Hematopoietic multipotent progenitor cell treated with erythropoietin and hydrocortisone succinate and interleukin-3 and kit ligand, for 8 days (in vitro differentiated cells): ENCODE results near the gene POLDIP3.
"Not testable (repeated sequence)": the region's sequence is repeated elsewhere in the genome, so short reads cannot be mapped to it uniquely, and the experiment has no call there.

ENCODE experiments used
- DNase-seq: peaks from one replicate; pipeline ENCODE4 v3.0.0-alpha.2; 2015

POLDIP3 gene

DNA sequence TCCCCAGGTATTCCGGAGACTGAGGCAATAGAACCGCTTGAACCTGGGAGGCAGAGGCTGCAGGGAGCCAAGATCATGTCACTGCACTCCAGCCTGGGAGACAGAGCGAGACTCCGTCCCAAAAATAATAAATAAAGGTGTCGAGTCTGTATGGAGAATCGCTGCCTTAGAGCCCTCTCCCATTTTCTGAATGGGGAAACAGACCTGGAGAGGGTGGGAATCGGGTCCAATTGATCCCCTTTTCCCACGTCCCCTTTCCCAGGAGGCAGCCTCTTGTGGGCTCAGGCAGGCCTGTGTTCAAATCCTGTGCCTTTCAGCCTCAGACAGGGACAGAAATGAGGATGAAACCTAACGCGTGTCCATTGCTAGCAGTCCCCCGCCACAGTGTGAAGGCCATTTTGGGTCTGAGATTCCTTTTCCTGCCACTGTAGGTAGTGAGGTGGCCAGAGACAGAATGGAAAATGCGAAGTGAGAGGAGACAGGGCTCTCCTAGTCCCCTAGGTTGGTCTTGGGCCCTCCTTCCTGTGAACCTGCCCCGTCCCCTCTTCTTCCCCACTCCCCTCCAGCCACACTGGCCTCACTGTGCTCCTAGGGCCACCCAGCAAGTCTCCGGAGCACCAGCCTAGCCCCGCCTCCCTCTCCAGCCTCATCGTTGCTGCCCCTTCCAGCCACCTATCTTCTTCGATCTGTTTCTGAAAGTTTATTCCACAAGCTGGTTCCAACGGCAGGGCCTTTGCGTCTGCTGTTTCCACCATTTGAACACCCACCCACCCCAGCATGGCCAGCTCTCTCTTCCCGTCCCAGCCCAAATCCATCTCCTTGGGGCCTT is 2.7 kb upstream of the POLDIP3 start:
- no peak for DNase-seq

DNA sequence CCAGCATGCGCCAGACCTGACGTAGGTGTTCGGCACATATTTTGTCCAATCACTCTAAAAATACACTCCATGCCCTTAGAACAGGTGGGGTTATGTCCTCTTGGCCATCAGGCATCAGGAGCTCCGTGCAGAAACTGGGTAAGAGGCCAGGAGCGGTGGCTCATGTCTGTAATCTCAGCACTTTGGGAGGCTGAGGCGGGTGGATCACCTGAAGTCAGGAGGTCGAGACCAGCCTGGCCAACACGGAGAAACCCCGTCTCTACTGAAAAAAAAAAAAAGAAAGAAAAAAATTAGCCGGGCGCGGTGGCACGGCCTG is 1.1 kb upstream of the POLDIP3 start:
- DNase-seq, result not testable (repeated sequence)

DNA sequence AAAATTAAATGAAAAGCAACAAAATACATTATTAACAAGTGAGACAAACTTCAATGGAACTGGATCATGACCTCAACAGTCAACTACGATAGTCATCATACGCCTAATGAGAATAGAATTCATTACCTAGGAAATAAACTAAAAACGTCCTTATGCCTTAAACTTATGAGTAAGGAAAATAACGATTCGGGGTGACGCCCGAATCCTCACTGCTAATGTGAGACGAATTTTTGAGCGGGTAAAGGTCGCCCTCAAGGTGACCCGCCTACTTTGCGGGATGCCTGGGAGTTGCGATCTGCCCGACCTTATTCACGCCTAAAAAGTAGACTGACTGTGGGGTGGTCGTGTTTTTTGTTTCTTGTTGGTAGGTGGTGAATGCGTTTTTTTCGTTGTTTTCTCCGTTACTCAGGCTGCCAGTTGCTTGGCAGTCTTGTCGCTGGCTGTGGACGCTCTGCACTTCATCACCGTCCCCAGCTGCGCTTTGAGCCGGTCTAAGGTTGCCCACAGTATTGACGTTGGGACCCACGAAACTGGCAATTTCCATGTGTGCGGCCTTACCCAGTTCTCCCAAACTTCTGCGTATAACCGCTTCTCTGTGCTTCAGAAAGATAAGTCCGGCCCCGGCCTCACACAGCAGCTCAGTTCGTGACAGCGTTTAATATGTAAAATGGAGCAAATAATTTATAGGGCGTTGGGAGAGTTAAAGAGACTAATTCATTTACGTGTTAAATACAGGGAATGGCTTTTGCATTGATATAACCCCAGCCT is 593 bp upstream of the POLDIP3 start:
- peak; percentile 98 for DNase-seq

DNA sequence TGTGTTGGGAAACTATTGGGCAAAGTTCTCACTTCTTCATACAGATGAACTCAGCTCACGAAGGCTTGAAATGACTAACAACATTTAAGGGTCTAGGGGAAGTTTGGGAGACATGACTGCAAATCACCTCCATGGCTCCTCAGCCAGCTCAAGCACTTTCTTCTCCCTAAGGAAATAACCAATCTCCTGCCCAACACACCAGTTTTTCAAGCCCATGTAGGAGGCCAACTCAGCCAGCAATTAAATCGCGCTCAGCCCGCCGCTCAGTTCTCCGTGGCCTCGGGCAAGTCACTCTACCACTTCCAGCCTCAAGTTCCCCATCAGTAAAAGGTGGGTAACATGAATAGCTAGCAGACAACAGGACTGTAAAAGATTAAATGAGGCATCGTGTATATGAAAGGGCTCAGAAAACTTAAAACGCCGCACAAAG is 796 bp downstream of the POLDIP3 start:
- no peak for DNase-seq

GRCh38 chr22:42612336-42612735 is 2.3 kb downstream of the POLDIP3 start:
- no peak for DNase-seq

DNA sequence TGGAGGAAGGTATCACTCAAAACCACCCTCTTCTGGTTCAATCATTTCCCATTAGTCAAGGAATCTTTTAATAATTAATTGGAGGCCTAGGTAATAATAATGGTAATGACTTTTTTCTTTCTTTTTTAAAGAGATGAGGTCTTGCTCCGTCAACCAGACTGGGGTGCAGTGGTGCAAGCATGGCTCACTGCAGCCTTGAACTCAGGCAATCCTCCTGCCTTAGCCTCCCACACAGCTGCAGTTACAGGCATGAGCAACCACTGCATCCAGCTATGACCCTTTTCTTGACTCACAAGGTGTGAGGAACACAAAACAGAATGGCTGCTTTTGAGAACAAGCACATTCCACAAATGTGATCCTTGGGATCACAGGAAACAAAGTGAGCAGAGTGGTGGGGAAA is 3.6 kb downstream of the POLDIP3 start:
- no peak for DNase-seq

DNA sequence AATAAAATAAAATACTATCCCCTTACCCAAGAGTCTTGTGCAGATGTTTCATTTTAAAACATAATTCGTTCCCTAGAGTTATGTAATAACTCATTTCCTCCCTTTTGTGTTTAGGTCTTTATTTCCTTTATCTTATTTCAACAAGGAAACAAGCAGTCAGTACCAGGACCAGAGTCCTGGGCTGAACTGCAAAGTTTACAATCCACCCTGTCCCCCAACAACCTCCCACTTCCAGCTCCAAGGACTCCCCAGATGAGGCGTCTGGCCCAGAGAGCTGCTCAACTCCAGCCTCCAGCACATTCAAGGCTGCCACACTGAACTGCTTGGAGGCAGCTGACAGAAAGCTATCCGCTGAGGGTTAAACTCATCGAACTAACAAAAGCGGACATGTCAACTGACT is 4.5 kb downstream of the POLDIP3 start:
- DNase-seq, result no peak

DNA sequence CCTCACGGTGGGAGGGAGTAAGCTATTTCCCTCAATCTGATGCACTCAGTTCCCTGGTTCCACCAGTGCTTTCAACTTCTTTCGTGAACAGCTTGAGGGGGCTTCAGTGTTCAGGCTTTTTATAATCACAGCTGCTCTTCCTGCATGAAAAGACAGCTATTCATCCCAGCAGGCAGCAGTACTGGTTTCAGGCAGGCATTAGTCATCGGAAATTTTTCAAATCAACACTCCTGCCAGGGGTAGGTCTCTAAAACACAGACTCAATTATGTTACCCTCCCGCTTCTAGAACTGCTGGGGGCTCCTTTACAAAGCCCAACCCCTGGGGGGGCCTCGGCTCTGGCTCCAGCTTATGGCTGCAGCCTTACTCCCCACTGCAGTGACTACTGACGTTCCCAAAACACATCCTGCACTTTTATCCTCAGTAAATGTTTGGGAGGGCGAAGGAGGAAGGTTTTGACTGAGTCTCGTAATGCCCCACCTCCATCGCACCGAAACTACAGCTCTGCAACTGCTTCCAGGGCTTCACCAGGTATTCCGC is 5.8 kb downstream of the POLDIP3 start:
- no peak for DNase-seq

DNA sequence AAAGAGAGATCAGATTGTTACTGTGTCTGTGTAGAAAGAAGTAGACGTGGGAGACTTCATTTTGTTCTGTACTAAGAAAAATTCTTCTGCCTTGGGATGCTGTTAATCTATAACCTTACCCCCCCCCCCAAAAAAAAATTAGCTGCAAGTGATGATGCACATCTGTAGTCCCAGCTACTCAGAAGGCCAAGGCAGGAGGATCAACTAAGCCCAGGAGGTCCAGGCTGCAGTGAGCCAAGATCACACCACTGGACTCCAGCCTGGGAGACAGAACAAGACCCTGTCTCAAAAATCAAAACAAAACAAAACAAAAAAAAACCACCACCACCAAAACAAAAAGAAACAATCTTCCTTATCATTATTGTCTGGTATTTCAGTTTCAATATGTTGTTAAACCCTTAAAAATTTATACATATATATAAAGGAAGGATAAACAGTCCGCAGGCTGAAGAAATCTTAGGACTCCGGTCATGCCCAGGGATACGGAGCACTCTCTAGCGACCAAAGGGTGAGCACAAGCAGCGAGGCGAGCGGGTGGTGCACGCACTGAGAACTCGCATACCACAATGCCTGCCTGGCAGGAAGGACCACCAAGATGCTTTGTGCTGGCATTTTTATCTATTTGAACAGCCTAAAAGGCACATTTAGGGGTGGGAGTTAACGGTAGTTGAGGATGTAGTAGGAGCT is 6.4 kb downstream of the POLDIP3 start:
- no peak for DNase-seq

- DNase-seq, result not testable (repeated sequence)
These were observed 7.0 kb downstream of the POLDIP3 start for GRCh38 chr22:42607641-42608040.

DNA sequence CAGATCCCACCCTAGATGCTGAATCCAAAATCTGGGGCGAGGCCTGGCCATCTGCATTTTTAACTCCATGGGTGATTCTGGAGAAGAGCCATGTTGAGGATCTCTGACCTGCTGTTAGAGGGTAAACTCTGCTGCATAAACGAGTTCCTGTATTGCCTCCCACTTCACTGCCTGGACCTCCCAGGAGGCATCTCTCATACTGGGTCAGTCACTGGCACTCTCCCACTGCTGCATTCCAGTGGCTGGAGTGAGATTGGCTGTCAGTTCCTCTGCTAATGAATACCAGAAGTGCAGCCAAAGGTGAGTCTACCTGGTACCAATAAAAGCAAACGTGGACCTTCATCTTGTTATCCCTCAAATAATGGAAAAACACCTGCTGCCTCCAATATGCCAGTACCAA is 10.3 kb downstream of the POLDIP3 start:
- DNase-seq, result no peak

DNA sequence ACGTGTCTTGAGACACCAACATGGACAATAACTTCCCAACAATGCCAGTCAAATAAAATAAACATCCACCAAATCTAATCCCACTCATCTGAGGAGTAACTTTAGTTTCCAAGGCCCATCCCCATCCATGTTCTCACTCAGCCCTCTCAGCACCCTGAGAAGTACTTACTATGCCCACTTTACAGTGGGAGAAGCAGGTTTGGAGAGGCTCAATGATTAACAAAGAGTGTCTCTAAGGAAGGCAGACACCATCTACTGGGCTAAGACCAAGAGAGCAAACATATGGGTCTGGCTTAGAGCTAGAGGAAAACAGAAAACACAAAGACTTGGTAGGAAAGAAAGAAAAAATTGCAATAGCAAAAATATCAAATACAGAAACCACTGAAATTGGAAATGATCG is 11.3 kb downstream of the POLDIP3 start:
- DNase-seq, result no peak

GRCh38 chr22:42602470-42602869 is 12.2 kb downstream of the POLDIP3 start:
- DNase-seq, result no peak

GRCh38 chr22:42601879-42602465 is 12.7 kb downstream of the POLDIP3 start:
- DNase-seq, result no peak

DNA sequence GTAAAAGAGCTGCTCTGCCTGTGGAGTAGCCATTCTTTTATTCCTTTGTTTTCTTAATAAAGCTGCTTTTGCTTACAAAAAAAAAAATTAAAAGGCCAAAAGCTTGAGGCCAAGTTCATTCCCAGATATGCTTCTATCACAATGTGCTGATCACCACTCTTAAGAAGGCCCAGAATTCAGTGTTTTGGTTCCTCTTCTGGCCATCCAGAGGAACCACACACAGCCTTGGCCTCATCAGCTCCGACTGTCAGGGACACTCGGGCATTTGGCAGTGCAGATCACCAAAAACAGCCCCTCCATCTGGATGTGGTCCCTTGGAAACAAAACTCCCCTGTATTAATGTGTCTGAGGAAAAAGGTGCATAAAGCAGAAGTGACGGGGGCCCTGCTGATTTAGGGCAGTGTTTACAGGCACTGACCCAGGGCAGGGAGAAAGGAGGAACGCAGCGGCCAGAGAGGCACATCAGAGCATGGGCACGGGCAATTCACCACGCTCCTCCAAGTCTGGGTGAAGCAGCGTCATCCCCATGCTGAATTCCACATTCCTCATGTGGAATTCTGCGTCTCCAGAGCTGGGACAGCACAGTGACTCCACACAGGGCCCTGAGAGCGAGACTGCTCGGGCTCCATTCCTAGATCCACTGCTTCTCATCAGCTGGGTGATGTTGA is 17.7 kb downstream of the POLDIP3 start:
- DNase-seq, result no peak

DNA sequence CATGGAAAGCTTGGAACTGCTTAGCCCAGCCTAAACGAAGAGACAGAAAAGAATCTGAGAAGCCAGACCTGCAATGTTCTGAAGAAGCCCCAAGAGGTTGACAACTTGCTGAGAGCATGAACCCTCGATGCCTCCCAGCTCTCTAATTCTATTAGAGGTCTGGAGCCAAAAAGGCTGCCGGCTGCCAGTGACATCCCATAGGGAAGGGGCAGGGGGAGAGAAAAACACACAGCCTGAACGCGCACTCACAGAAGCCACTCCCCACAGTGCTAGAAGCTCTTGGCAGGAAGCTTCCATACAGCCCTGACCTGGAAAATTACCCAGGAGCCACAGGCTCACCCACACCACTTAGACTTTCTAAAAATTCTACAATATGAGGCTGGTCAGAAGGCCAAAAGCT is 18.3 kb downstream of the POLDIP3 start:
- no peak for DNase-seq

DNA sequence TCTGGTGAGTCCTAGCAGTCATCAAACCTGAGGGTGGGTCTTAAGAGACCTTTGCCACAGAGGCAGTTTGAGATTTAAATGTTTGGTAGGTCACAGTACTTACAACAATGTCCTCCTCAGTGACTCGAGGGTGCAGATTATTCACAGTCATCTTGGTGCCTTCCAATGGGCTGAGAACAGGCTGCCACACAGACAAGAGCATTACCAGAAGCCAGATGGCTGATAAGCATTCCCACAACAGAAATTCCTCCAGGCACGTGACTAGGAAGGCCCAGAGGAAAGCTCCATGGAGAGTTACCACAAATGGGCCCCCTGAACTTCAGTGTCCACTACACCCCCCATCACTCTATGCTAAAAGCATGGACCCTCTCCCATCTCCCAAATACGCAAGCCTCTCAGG is 19.2 kb downstream of the POLDIP3 start:
- DNase-seq, result no peak

GRCh38 chr22:42591987-42592386 is 22.7 kb downstream of the POLDIP3 start:
- DNase-seq, result no peak

- DNase-seq, result no peak
These were observed 27.0 kb downstream of the POLDIP3 start for GRCh38 chr22:42587588-42588175.

DNA sequence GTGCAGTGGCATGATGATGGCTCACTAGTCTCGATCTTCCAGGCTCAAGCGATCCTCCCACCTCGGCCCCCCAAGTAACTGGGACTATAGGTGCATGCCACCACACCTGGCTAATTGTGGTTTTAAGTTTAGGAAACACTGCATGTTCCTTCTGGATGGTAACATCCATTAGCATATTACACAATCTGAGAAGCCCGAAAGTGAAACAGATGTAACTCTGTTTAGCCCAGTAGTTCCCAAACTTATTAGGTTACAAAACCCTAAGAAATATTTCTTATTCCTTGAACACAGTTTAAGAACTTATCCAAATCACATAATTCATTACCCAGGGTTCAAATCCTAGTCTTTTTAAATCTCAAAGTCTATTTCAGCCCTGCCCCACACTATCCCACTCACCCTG is 28.3 kb downstream of the POLDIP3 start:
- DNase-seq, result no peak

DNA sequence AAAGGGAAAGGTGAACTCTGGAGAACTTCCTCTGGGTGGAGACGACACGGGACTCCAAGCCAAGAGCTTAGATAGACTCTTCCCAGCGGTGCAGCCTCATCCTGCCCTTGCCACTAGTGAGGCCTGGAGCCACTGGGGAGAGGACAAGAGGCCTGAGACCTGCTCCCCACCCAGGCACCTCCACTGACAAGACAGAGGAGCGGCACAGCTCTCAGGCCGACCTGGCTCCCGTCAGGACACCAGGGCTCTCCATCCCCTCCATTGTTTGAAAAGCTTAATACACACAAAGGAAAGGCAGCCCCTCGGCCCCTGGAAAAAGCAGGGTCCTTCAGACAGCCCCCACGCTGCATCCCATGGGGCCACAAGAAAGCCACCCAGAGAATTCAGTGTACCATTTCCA is 29.6 kb downstream of the POLDIP3 start:
- DNase-seq, result no peak

DNA sequence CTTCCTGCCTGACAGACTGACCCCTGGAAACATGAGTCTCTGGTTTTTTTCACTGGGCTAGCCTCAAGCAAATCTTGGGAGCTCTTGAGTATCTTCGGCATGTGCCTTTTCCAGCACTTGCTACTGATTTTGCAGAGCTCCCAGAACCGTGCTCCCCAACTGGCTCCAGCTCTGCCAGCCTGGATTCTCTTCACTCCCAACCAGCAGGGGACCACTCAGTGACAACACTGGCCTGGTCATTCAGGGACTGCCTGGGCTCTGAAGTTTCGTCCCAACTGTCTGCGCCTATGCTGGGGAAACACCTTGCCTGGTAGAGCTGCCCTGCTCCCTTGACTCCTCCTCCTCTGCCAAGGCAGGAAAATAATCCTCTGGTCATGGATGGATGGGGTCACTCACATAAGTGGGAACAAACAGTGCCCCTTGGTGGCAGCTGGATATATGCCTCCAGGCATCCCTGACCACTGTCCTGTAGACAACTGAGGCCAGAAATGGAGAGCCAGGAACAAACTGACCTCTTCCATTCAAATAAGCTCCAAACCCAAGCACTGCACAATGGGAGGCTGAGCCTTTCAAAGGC is 30.2 kb downstream of the POLDIP3 start:
- DNase-seq, result no peak
